ENCODE data around the gene PDGFA. TPM values are rescaled to one million over a fixed set of nuclear protein-coding genes. Genes with fewer than 3 reads are reported as not detected.

PDGFA gene
- total RNA-seq, 1 experiment from 2014 or later = 18.4 TPM

DNA sequence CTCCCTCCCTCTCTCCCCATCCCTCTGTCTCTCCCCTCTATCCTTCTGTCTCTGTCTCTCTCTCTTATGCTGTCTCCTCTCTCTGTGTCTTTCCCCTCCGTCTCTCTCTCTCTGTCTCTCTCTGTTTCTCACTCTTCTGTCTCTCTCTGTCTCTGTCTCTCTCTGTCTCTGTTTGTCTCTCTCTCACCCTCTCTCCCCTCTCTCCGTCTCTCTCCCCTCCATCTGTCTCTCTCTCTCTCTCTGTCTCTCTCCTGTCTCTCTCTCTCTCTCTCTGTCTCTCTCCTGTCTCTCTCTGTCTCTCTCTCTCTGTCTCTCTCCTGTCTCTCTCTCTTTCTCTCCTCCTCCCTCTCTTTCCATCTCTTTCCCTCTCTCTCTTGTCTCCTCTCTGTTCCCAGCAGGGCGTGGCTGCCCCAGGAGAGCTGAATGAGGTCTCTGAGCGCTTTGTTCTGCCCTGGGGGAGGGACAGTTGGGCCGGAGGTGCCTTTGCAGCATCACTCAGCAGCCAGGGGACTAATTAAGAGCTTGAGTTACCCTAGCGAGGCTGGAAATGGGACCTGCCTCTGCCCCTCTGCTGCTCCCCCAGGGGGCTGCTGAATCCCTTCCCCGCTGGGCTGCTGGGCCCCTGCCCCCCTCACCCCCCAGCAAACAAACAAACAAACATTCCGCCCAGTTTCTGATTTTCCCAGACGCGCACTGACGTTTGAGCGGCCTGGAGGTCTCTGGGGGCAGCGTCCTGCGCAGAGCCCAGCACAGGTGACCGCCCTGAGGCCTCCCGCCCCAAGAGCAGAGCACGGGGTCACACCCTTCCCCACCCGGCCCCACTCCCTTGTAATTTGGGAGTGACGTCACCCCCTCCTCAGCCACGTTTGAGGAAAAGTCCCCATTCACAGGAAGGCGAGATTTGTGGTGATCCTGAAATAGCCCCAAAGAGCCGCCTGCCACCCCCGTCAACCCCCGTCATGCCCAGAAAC is 68.1 kb downstream of the PDGFA start:
- Histone ChIP-seq H3K36me3 (ENCODE audit: low read depth, low read length) (no peaks in the 10 kb centered on the region), H3K4me1 (ENCODE audit: insufficient read depth, low read length) (no peaks in the 10 kb centered on the region), H4K20me1 (ENCODE audit: low read length) (no peaks in the 10 kb centered on the region), H2AFZ (ENCODE audit: low read length) (no peak overlapping the region), H3K4me2 (ENCODE audit: low read length) (no peak overlapping the region), H3K4me3 (ENCODE audit: low read length) (no peak overlapping the region), H3F3A (ENCODE audit: low read length, unreplicated experiment) (no peaks in the 10 kb centered on the region), H3K27me3 (ENCODE audit: low read length) (no peaks in the 10 kb centered on the region), H3K27ac (ENCODE audit: low read length) (no peak overlapping the region), H3K9me3 (ENCODE audit: low read length) (no peaks in the 10 kb centered on the region), H3K79me2 (ENCODE audit: low read length) (no peaks in the 10 kb centered on the region), H3K9me2 (replicated peaks; ENCODE audit: low read length) (no peaks in the 10 kb centered on the region), H3K9ac (ENCODE audit: low read length) (no peak overlapping the region)
- ATAC-seq (no peak), DNase-seq (no peak)
- intact Hi-C loops (cut with micrococcal nuclease) = no loop called here
- ChIA-PET POLR2A (ENCODE audit: unreplicated experiment) (no interaction called here), CTCF (no interaction called here)
- no peak for TF ChIP-seq EZH2 (IDR thresholded peaks at IDR 0.05; ENCODE audit: low read length, unreplicated experiment)
- TF ChIP-seq, protein P1, sequence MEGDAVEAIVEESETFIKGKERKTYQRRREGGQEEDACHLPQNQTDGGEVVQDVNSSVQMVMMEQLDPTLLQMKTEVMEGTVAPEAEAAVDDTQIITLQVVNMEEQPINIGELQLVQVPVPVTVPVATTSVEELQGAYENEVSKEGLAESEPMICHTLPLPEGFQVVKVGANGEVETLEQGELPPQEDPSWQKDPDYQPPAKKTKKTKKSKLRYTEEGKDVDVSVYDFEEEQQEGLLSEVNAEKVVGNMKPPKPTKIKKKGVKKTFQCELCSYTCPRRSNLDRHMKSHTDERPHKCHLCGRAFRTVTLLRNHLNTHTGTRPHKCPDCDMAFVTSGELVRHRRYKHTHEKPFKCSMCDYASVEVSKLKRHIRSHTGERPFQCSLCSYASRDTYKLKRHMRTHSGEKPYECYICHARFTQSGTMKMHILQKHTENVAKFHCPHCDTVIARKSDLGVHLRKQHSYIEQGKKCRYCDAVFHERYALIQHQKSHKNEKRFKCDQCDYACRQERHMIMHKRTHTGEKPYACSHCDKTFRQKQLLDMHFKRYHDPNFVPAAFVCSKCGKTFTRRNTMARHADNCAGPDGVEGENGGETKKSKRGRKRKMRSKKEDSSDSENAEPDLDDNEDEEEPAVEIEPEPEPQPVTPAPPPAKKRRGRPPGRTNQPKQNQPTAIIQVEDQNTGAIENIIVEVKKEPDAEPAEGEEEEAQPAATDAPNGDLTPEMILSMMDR (conservative IDR thresholded peaks at IDR 0.05; ENCODE audit: low read depth, low read length) = no peak
- no peak for TF ChIP-seq EZH2phosphoT487 (IDR thresholded peaks at IDR 0.05; ENCODE audit: borderline replicate concordance, low read length)
- BruUV-seq (replicated peaks) = no TSS peak

DNA sequence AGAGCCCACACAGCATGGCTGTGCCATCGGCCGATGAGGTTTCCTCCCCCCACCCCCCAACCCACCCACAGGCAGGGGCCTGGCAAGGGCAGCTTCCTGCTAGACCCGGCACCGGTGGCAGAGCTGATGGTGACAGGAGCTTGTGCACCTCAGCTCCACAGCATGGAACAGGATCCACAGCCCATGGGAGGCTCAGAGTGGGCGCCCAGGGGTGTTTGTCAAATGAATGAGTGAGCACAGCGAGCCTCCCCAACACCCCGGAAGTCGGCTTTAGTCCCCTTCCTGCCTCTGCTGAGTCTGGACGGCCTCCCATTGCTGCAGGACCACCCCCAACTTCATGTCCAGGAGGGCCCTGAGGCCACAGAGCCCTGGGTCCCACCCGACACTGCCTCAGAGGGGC is 68.9 kb downstream of the PDGFA start:
- Histone ChIP-seq H3K27me3 (ENCODE audit: low read length) (no peaks in the 10 kb centered on the region), H3K27ac (ENCODE audit: low read length) (no peak overlapping the region), H3K4me2 (ENCODE audit: low read length) (no peak overlapping the region), H2AFZ (ENCODE audit: low read length) (no peak overlapping the region), H3F3A (ENCODE audit: low read length, unreplicated experiment) (no peaks in the 10 kb centered on the region), H3K4me1 (ENCODE audit: insufficient read depth, low read length) (no peaks in the 10 kb centered on the region), H3K9me2 (replicated peaks; ENCODE audit: low read length) (no peaks in the 10 kb centered on the region), H3K9me3 (ENCODE audit: low read length) (no peaks in the 10 kb centered on the region), H4K20me1 (ENCODE audit: low read length) (no peaks in the 10 kb centered on the region), H3K36me3 (ENCODE audit: low read depth, low read length) (no peaks in the 10 kb centered on the region), H3K4me3 (ENCODE audit: low read length) (no peak overlapping the region), H3K79me2 (ENCODE audit: low read length) (no peaks in the 10 kb centered on the region), H3K9ac (ENCODE audit: low read length) (no peak overlapping the region)
- DNase-seq (no peak), ATAC-seq (no peak)
- CTCF ChIA-PET = no interaction called here
- no TSS peak for BruUV-seq (replicated peaks)
- POLR2A ChIA-PET (ENCODE audit: unreplicated experiment) = no interaction called here
- TF ChIP-seq EZH2 (IDR thresholded peaks at IDR 0.05; ENCODE audit: low read length, unreplicated experiment) = no peak
- TF ChIP-seq, protein P1 (conservative IDR thresholded peaks at IDR 0.05; ENCODE audit: low read depth, low read length) = no peak
- no peak for TF ChIP-seq EZH2phosphoT487 (IDR thresholded peaks at IDR 0.05; ENCODE audit: borderline replicate concordance, low read length)
- intact Hi-C loops (cut with micrococcal nuclease) = no loop called here

DNA sequence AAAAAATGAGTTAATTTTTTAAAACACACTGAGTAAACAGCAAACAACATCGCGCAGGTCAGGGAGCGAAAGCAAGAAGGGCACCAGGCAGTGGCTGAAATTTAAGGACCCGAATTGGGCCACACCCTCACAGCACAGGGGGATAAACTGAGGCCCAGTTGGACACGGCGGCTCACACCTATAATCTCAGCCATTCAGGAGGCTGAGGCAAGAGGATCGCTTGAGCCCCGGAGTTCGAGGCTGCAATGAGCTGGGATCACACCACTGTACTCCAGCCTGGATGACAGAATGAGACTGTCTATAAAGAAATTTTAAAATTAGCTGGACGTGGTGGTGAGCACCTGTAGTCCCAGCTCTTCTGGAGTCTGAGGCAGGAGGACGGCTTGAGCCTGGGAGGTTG is 69.6 kb downstream of the PDGFA start:
- no peaks in the 10 kb centered on the region for H3K4me1 ChIP-seq (ENCODE audit: insufficient read depth, low read length)

More for the DNA sequence above, 69.6 kb downstream of the PDGFA start:
- intact Hi-C loops (cut with micrococcal nuclease) = no loop called here
- Histone ChIP-seq H3K79me2 (ENCODE audit: low read length) (no peaks in the 10 kb centered on the region), H3K9ac (ENCODE audit: low read length) (no peak overlapping the region), H3K27me3 (ENCODE audit: low read length) (no peaks in the 10 kb centered on the region), H3K4me3 (ENCODE audit: low read length) (no peak overlapping the region), H3K9me3 (ENCODE audit: low read length) (no peaks in the 10 kb centered on the region), H2AFZ (ENCODE audit: low read length) (no peak overlapping the region), H3K27ac (ENCODE audit: low read length) (no peak overlapping the region), H4K20me1 (ENCODE audit: low read length) (no peaks in the 10 kb centered on the region), H3K4me2 (ENCODE audit: low read length) (no peak overlapping the region), H3F3A (ENCODE audit: low read length, unreplicated experiment) (no peaks in the 10 kb centered on the region), H3K36me3 (ENCODE audit: low read depth, low read length) (no peaks in the 10 kb centered on the region), H3K9me2 (replicated peaks; ENCODE audit: low read length) (no peaks in the 10 kb centered on the region)
- DNase-seq = no peak
- BruUV-seq (replicated peaks) = no TSS peak
- ATAC-seq = no peak
- POLR2A ChIA-PET (ENCODE audit: unreplicated experiment) = no interaction called here
- CTCF ChIA-PET = no interaction called here
- TF ChIP-seq EZH2phosphoT487 (IDR thresholded peaks at IDR 0.05; ENCODE audit: borderline replicate concordance, low read length) = no peak
- TF ChIP-seq EZH2 (IDR thresholded peaks at IDR 0.05; ENCODE audit: low read length, unreplicated experiment) = no peak
- TF ChIP-seq, protein P1 (conservative IDR thresholded peaks at IDR 0.05; ENCODE audit: low read depth, low read length) = no peak

Measured in PC-3 (cell line).